ENCODE measurements around the gene TBX5. TPM values are rescaled to one million over a fixed set of nuclear protein-coding genes. Genes with fewer than 3 reads are reported as not detected.

TBX5 gene
- total RNA-seq, 1 donor from 2014 or later: not detected

DNA sequence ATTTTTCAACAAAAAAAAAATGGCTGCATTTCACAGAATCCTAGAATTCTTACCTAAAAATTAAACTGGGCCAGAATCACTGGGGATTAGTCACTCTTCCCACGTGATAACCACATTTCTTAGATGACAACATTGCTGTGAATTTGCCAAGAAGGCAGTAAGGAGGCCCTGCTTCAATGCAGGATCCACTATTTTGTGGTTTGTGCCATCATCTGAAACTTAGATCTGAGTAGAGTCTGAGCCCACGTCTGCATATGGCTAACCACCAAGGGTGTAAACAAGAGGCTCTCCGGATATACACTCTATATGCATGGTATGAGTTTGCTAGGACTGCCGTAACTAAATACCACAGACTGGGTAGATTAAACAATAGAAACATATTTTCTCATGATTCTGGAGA lies 24.4 kb upstream of the TBX5 start:
- no peaks in the 10 kb centered on the region for H3K27me3 Mint-ChIP-seq (ENCODE audit: unreplicated experiment)

DNA sequence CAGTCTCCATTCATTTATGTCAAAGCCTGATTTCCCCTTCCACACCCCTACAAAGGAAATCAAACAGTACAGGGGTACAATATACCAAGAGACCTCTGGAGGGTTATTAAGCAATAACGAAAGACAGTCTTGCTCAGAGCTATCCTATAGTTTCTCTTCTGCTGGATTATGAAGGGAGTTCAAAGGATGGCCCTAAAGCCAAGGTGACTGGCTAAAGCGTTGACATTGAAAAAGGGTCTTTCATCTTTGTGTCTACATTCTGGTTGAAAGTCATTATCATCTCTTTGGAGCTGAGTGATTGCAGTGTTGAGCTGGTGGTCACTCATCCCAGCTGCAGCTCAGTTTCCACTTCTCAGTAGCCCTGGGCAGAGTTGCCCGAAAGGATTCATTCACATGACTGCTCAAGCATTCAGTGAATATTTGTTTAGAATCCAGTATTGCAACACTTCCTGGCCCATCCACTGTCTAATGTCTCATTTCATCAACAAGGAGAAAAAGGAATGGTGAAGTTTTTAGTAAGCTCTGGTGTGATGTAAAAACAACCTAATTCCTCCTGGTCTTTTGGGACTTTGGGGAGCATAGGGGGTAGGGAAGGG lies 19.2 kb upstream of the TBX5 start:
- no peaks in the 10 kb centered on the region for H3K27me3 Mint-ChIP-seq (ENCODE audit: unreplicated experiment)
- no peaks in the 10 kb centered on the region for H3K36me3 Mint-ChIP-seq (ENCODE audit: unreplicated experiment)
- peaks cover 4% of the 10 kb centered on the region for H3K9me3 Mint-ChIP-seq (ENCODE audit: unreplicated experiment)
- no peak overlapping the region for H3K27ac Mint-ChIP-seq (ENCODE audit: unreplicated experiment)
- TF ChIP-seq, protein P1, sequence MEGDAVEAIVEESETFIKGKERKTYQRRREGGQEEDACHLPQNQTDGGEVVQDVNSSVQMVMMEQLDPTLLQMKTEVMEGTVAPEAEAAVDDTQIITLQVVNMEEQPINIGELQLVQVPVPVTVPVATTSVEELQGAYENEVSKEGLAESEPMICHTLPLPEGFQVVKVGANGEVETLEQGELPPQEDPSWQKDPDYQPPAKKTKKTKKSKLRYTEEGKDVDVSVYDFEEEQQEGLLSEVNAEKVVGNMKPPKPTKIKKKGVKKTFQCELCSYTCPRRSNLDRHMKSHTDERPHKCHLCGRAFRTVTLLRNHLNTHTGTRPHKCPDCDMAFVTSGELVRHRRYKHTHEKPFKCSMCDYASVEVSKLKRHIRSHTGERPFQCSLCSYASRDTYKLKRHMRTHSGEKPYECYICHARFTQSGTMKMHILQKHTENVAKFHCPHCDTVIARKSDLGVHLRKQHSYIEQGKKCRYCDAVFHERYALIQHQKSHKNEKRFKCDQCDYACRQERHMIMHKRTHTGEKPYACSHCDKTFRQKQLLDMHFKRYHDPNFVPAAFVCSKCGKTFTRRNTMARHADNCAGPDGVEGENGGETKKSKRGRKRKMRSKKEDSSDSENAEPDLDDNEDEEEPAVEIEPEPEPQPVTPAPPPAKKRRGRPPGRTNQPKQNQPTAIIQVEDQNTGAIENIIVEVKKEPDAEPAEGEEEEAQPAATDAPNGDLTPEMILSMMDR (IDR thresholded peaks at IDR 0.05): no peak
- no peak overlapping the region for H3K4me3 Mint-ChIP-seq (ENCODE audit: unreplicated experiment)
- no peak for DNase-seq (ENCODE audit: extremely low spot score, unreplicated experiment)
- H3K4me1 Mint-ChIP-seq (ENCODE audit: unreplicated experiment): no peaks in the 10 kb centered on the region

More for the DNA sequence above, 24.4 kb upstream of the TBX5 start:
- TF ChIP-seq, protein P1 (IDR thresholded peaks at IDR 0.05): no peak
- no peak for DNase-seq (ENCODE audit: extremely low spot score, unreplicated experiment)
- Mint-ChIP-seq H3K9me3 (ENCODE audit: unreplicated experiment) (no peaks in the 10 kb centered on the region), H3K36me3 (ENCODE audit: unreplicated experiment) (no peaks in the 10 kb centered on the region), H3K4me3 (ENCODE audit: unreplicated experiment) (no peak overlapping the region), H3K4me1 (ENCODE audit: unreplicated experiment) (no peaks in the 10 kb centered on the region), H3K27ac (ENCODE audit: unreplicated experiment) (no peak overlapping the region)

DNA sequence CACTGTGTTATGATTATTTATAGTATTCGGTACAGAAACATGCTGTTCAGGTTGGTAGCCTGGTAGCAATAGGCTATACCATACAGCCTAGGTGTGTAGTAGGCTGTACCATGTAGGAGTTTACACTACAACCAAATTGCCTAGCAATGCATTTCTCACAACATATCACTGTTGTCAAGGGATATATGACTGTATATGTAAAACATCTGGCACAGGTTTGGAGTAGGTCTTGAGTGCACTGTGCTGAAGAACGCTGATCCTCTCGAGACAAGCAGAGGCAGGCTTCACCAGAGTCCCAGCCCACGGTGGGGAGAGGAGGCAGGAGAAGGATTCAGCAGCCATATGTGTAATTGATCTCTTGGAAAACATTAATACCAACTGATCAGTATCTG lies 15.0 kb upstream of the TBX5 start:
- Mint-ChIP-seq H3K4me3 (ENCODE audit: unreplicated experiment) (no peak overlapping the region), H3K4me1 (ENCODE audit: unreplicated experiment) (no peaks in the 10 kb centered on the region), H3K9me3 (ENCODE audit: unreplicated experiment) (peaks cover 4% of the 10 kb centered on the region), H3K36me3 (ENCODE audit: unreplicated experiment) (no peaks in the 10 kb centered on the region), H3K27ac (ENCODE audit: unreplicated experiment) (no peak overlapping the region), H3K27me3 (ENCODE audit: unreplicated experiment) (no peaks in the 10 kb centered on the region)
- TF ChIP-seq, protein P1 (IDR thresholded peaks at IDR 0.05): no peak
- DNase-seq (ENCODE audit: extremely low spot score, unreplicated experiment): no peak

DNA sequence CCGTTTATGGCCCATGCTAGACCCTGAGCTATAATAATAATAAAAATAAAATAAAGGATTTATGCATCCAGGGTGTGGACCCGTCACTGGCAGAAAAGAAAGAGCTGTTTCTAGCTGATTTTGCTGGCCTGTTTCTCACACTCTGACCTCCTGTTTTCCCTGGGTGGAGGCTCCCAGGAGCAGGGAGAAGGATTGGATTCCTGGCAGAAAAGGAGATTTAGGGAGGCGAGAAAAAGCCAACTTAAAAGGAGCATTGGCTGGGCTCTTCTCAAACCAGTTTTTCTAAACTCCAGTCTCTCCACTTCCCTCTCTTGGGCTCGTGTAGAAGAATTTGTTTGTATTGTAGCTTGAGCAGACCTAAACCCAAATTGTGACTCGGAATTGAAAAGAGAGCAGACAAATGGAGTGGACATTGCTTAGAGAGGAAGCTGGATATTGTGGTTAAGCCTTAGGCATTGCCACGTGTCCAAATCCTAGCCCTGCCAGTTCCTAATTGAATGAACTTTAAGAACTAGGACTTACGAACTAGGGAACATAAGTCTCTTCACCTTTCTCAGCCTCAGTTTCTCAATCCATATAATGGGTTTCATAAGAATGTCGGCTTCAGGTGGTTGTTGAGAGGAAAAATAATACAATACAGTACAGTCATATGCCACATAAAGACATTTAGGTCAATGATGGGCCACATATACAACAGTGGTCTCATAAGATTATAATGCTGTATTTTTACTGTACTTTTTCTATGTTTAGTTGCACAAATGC lies 14.4 kb upstream of the TBX5 start:
- Mint-ChIP-seq H3K4me1 (ENCODE audit: unreplicated experiment) (no peaks in the 10 kb centered on the region), H3K9me3 (ENCODE audit: unreplicated experiment) (peaks cover 4% of the 10 kb centered on the region), H3K27me3 (ENCODE audit: unreplicated experiment) (peaks cover under 1% of the 10 kb centered on the region), H3K36me3 (ENCODE audit: unreplicated experiment) (no peaks in the 10 kb centered on the region), H3K4me3 (ENCODE audit: unreplicated experiment) (no peak overlapping the region), H3K27ac (ENCODE audit: unreplicated experiment) (no peak overlapping the region)
- DNase-seq (ENCODE audit: extremely low spot score, unreplicated experiment): no peak
- TF ChIP-seq, protein P1 (IDR thresholded peaks at IDR 0.05): no peak

DNA sequence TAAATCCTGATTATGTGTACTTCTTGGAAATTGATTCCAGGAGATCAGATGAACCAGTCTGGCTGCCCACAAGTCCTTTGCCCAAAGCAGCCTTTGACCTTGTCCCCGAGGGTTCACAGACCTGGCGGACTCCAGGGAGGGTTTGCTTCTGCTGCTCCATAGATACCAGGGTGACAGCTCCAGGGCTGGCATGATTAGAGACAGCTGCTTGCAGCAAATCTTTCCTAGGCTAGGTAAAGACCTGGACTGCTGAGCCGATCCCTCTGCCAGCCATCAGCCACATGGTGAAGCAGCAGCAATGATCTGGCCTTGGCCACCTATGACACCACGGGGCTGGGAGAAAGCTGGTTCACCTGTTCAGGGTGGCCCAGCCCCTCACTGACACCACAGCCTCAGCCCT lies 10.1 kb upstream of the TBX5 start:
- Mint-ChIP-seq H3K4me3 (ENCODE audit: unreplicated experiment) (no peak overlapping the region), H3K9me3 (ENCODE audit: unreplicated experiment) (no peaks in the 10 kb centered on the region), H3K4me1 (ENCODE audit: unreplicated experiment) (no peaks in the 10 kb centered on the region), H3K36me3 (ENCODE audit: unreplicated experiment) (no peaks in the 10 kb centered on the region), H3K27me3 (ENCODE audit: unreplicated experiment) (peaks cover 39% of the 10 kb centered on the region), H3K27ac (ENCODE audit: unreplicated experiment) (no peak overlapping the region)
- no peak for DNase-seq (ENCODE audit: extremely low spot score, unreplicated experiment)
- TF ChIP-seq, protein P1 (IDR thresholded peaks at IDR 0.05): no peak

All from osteocyte (in vitro differentiated cells).